Epithelial cell of prostate (primary cell): Measurements from ENCODE around the gene ZNF521.
A peak's percentile ranks its signal among the peaks of the same experiment; 100 is the strongest.
"Not testable (repeated sequence)": the region's sequence is repeated elsewhere in the genome, so short reads cannot be mapped to it uniquely, and the experiment has no call there.

Experiments
- DNase-seq: peaks from one replicate; pipeline ENCODE4 v3.0.0-alpha.2; 2011; ENCODE audit warnings: low read depth, low spot score
- H3K27ac ChIP-seq: fragments of 450-650 bp; 2 replicates; pipeline ENCODE4 v1.5.1; 2017; ENCODE audit warnings: mild to moderate bottlenecking

The ZNF521 gene

GRCh38 chr18:25298853-25299274, 53.1 kb downstream of the ZNF521 start:
- peak; percentile 16 for DNase-seq
- H3K27ac ChIP-seq: peak overlapping the region; percentile 17

- H3K27ac ChIP-seq: no peak overlapping the region
- DNase-seq: no peak
Observed at GRCh38 chr18:25295624-25296138, 56.3 kb downstream of the ZNF521 start.

- no peak overlapping the region for H3K27ac ChIP-seq
- DNase-seq: no peak
Observed at GRCh38 chr18:25291150-25291549, 60.8 kb downstream of the ZNF521 start.

GRCh38 chr18:25289001-25289631, 62.9 kb downstream of the ZNF521 start:
- DNase-seq: no peak
- H3K27ac ChIP-seq: no peak overlapping the region

- DNase-seq: no peak
- no peak overlapping the region for H3K27ac ChIP-seq
Observed at GRCh38 chr18:25288340-25288938, 63.5 kb downstream of the ZNF521 start.

GRCh38 chr18:25287106-25287505, 64.9 kb downstream of the ZNF521 start:
- no peak for DNase-seq
- H3K27ac ChIP-seq: no peak overlapping the region

GRCh38 chr18:25284861-25285550, 67.0 kb downstream of the ZNF521 start:
- DNase-seq: no peak
- no peak overlapping the region for H3K27ac ChIP-seq

GRCh38 chr18:25284281-25284680, 67.7 kb downstream of the ZNF521 start:
- DNase-seq: no peak
- no peak overlapping the region for H3K27ac ChIP-seq

- no peak overlapping the region for H3K27ac ChIP-seq
Observed at GRCh38 chr18:25283781-25284180, 68.2 kb downstream of the ZNF521 start.

GRCh38 chr18:25282896-25283703, 68.9 kb downstream of the ZNF521 start:
- no peak for DNase-seq
- no peak overlapping the region for H3K27ac ChIP-seq

More at GRCh38 chr18:25283781-25284180, 68.2 kb downstream of the ZNF521 start:
- no peak for DNase-seq

- no peak for DNase-seq
Observed at GRCh38 chr18:25282282-25282681, 69.7 kb downstream of the ZNF521 start.

GRCh38 chr18:25281556-25281955, 70.4 kb downstream of the ZNF521 start:
- no peak for DNase-seq
- H3K27ac ChIP-seq: no peak overlapping the region

More at GRCh38 chr18:25282282-25282681, 69.7 kb downstream of the ZNF521 start:
- no peak overlapping the region for H3K27ac ChIP-seq

GRCh38 chr18:25279961-25280360, 72.0 kb downstream of the ZNF521 start:
- H3K27ac ChIP-seq: no peak overlapping the region
- DNase-seq: no peak

- no peak overlapping the region for H3K27ac ChIP-seq
- no peak for DNase-seq
Observed at GRCh38 chr18:25279556-25279955, 72.4 kb downstream of the ZNF521 start.

- no peak overlapping the region for H3K27ac ChIP-seq
- DNase-seq: no peak
Observed at GRCh38 chr18:25279133-25279532, 72.8 kb downstream of the ZNF521 start.

GRCh38 chr18:25278394-25278793, 73.6 kb downstream of the ZNF521 start:
- no peak overlapping the region for H3K27ac ChIP-seq
- DNase-seq: no peak

- H3K27ac ChIP-seq: no peak overlapping the region
- no peak for DNase-seq
Observed at GRCh38 chr18:25275412-25276001, 76.5 kb downstream of the ZNF521 start.

GRCh38 chr18:25274926-25275325, 77.0 kb downstream of the ZNF521 start:
- H3K27ac ChIP-seq: no peak overlapping the region
- no peak for DNase-seq

GRCh38 chr18:25266931-25267527, 84.9 kb downstream of the ZNF521 start:
- not testable (repeated sequence) for H3K27ac ChIP-seq, DNase-seq

- no peak for DNase-seq
- H3K27ac ChIP-seq: no peak overlapping the region
Observed at GRCh38 chr18:25262920-25263319, 89.0 kb downstream of the ZNF521 start.
